HG02759 (cell line): Measurements from ENCODE around the gene CXXC4.

ENCODE experiments used
- ATAC-seq: cut with Tn5 transposase; IDR thresholded peaks from one replicate; pipeline ENCODE4 v1.9.1; 2021; ENCODE audit warnings: mild to moderate bottlenecking, moderate library complexity; ENCODE audit not compliant: unreplicated experiment

The CXXC4 gene

GRCh38 chr4:104494822-104495559 is at the start of gene CXXC4:
Gene CXXC4, minus strand, starts transcription at chr4:104494894. Its CDS starts 3,092 bp downstream, at chr4:104491802.
- ATAC-seq, result peak; percentile 25

DNA sequence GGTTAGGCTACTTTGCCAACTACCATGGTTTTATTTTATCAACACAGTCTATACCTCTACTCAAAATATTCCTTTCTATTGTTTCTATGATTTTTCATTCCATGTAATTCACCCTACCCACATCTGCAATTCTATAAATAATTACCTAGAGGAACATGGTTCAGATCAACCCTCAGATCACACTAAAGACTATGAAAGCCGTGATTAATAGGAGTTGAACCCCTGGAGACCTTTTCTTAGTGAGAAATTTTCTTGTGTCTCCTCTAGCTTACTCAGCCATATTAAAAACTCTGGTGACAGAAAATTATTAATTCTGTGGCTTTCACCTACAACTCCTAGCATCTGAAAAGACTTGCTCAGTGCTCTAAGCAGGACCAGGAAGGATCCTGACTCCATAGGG is 38.5 kb upstream of the CXXC4 start:
- ATAC-seq, result no peak

DNA sequence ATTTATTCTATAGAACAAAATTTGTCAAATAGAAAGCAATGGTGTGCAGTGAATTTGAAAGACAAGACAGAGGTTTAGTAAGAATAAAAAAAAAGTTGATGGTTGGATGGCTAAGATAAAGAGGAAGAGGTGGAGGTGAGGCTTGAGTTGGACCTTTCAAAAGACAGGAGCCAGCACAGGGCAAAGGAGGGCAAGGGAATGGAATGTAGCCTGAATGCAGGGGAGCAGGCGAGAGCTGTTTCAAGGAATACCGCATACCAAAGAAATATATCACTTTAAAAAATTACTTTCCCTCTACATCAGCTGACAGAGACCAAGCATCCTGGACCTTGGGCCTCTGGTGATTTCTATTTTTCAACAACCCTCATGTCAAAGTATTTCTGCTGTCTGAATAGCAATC is 38.0 kb upstream of the CXXC4 start:
- ATAC-seq, result no peak

- ATAC-seq, result no peak
Measured at GRCh38 chr4:104531390-104531789, 36.7 kb upstream of the CXXC4 start.

GRCh38 chr4:104530426-104530825 is 35.7 kb upstream of the CXXC4 start:
- no peak for ATAC-seq

DNA sequence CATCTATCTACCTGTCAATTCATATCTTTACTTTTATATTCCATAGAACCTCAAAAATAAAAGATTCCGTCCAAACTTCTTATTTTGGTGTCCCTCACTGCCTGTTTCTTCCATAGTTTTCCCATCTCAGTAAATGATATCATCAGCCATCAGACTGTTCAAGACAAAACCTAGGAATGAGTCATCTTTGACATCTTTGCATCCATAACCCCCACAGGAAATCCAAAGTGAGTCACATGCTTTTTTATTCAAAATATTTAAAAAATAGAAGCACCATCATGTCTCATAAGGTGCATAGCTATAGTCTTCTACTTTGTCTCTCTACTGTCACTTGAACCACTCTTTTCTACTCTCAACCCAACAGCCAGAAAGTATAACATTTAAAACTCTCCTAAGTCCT is 29.9 kb upstream of the CXXC4 start:
- ATAC-seq, result peak; percentile 43

- ATAC-seq, result peak; percentile 8
Measured at GRCh38 chr4:104524026-104524425, 29.3 kb upstream of the CXXC4 start.

DNA sequence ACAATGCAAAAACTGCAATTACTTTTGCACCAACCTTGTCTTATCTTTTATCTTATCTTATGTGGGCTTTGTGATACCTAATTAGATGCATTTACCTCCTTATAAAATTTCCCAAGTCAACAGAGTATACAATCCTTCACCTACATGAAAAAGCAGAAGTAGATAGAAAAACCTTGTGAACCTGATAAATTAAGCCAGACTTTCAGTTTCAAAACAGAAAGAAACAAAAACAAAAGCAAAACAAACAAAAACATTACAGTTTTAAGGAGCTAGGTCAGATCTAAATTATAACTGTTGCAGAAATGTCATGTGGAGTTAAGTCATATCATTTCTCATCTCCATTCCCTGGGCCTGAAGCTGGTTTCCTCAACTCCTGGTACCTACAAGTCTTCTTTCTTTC is 24.9 kb upstream of the CXXC4 start:
- ATAC-seq, result peak; percentile 80

DNA sequence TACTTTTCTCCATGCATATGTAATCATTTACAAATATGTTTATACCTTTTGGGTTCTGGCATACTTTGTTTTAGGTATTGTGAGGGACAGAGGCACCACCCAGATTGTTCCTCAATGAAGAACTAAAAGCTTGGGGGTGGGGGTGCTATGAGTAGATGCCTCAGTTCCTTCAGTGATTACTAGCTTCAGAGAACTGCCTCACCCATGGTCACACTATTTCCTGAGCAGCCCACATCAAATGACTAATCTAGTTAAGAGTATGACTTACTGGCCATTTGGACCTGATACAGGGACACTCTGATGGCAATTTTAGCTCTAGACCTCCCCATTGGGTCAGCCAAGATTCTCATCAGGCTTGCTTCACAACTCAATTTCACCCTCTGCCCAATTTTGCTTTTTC is 22.2 kb upstream of the CXXC4 start:
- no peak for ATAC-seq

GRCh38 chr4:104508224-104508623 is 13.5 kb upstream of the CXXC4 start:
- no peak for ATAC-seq

GRCh38 chr4:104507112-104507511 is 12.4 kb upstream of the CXXC4 start:
- ATAC-seq, result no peak

GRCh38 chr4:104504536-104504935 is 9.8 kb upstream of the CXXC4 start:
- no peak for ATAC-seq

- ATAC-seq, result no peak
Measured at GRCh38 chr4:104502471-104502870, 7.8 kb upstream of the CXXC4 start.

DNA sequence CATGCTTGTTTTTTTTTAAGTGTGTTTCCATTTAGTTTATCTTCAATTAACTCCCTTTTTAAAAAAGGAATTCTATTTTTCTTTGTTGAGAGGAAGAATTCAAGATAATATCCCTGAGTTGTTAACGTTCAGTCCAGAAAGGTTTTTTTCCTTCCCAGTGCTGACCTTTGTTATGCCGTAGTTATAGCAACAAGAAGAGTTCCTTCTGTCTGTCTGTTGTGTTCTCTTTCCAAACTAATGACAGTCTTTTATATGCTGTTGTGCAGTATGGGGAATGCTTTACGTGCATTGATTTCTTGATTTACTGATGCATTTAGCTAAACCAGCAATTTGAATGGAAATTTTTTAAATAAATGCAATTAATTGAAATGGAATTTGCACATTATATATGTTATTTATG is 6.6 kb upstream of the CXXC4 start:
- no peak for ATAC-seq

DNA sequence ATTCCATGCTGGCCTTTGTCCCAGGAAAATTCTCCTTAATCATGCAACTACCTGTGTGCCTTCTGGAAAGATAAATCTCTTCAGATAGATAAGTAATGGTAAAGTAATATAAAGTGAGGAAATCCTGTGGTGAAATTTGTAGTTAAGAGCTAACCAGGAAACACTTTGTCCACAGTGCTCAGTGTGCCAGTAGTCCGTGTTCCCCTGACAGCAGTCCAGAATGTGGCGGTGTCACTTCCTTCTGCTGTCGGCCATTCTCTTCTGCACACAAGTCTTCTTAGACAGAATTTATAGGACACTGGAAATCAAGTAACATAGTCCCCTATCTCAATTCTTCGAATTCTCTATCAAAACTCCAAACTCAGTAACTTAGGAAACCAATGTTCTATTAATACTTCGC is 5.7 kb upstream of the CXXC4 start:
- peak; percentile 66 for ATAC-seq

DNA sequence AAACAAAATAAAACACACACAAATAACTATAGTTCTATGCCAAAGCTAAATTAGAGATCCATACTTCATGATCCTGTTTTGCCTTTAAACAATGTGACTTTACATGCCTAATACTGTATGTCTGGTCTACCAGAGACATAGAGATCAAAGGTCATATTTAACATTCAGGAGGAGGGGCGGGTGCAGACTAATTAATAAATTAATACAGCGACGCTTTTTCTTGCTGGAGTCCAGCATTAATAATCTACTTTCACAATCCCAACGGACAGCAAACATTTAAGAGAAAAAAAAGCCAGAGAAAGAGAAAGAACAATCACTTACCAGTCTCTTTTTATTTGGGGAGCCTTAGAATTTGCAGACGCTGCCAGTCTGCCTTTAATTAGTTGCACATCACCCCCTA is 509 bp downstream of the CXXC4 start:
- ATAC-seq, result no peak

DNA sequence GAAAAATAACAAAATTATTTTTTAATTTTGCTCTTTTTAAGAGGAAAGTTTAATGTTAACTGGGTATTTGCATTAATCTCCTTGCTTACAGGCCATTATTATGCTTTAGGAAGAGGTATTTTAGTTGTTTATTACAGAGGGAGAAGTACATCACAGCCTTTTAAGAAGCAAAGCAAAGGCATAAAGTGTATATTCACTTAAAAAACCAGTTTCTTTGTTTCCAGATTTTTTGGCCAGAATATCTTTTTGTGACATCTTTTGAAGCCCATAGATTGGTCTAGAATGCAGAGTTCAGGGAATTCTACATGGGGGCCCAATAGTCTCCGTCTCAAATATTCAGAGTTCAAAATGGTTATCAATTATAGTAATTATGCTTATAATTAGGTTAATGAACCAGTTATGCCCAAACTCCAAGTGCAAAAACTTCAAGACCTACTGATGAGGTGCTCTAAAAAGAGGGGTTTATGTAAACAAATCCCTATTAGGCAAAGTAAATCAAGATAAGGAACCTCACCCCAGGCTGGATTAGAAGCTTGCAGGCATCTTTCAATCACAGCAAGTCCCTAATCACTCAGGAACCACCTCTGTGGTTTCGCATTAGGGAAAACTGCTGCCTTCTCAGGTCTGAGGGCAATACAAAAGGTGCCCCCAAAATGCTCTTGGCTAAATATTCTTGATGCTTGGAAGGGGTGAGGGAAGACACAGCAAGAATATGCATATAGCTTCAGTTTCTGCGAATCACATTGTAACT is 1.4 kb downstream of the CXXC4 start:
- ATAC-seq, result no peak

DNA sequence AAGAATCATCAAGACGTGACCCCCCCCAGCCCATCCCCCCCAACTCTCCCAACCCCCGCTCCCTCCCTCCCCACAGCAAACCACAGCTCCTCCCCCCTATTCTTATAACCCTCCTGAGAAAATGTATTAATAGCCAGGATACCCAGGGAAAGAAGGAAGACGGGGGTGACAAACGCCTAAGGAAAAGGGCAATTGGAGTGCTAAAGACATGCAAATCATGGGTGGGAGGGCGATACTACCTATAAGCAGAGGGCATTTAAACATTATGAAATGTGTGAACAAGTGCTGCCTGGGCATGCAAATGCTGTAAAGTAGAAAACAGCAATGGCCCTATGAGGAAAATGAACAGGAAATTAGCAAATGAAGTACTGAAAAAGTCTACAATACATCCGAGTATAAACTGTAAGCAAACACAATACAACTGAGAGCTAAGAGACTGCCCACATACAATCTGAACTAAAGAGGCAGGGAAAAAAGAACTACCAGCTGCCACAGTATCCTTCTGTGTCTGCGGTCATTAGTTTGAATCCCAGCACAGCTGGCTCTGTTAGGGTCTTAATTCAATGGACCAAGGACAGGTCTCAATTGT is 2.4 kb downstream of the CXXC4 start:
- peak; percentile 22 for ATAC-seq

GRCh38 chr4:104491481-104492182 is 3.1 kb downstream of the CXXC4 start:
- ATAC-seq, result peak; percentile 29

DNA sequence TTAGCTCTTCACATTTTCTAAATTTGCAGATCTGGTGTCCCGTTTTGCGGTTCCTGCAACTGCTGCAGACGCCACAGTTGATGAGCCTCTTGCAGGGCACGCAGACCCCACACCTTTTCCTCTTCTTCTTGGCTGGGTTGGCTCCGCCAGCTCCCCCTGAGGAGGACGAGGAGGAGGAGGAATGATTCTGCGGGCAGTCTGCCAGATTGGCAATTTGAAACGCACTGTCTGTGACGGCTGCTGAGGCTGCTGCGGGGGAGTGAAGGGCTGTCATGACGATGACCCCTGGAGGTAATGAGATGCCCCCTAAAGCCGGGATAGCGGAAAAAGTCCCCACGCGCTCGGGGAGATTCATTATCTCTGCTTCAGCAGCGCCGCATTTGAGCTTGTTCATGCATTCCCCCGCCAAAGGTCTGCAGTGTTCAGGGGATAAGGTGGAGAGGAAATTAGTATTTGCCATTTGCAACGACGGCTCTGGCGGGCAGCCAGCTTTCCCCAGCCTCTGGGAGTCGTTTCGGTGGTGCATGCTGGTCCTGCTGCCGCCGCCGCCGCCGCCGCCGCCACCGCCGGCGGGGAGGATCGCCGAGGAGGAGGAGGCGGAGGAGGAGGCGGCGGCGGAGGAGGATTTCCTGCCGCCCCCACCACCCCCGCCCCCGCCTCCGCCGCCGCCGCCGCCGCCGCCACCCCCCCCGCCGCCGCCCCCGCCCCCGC is 3.8 kb downstream of the CXXC4 start:
- ATAC-seq, result peak; percentile 34
